PC-3 (cell line): ENCODE results near the gene RC3H2. TPM values are rescaled to one million over a fixed set of nuclear protein-coding genes. Genes with fewer than 3 reads are reported as not detected.
"Not testable (repeated sequence)": the region's sequence is repeated elsewhere in the genome, so short reads cannot be mapped to it uniquely, and the experiment has no call there.

Source experiments
- ATAC-seq: fragments of 200-7000 bp; cut with Tn5 transposase; 2 replicates; pipeline ENCODE4 v1.9.1; 2020; ENCODE audit warnings: mild to moderate bottlenecking, moderate library complexity
- BruUV-seq: library from RNA; stranded (reverse); fragments of 400-500 nt; replicated peaks from 2 replicates; lab custom pipeline; 2021; lab: Mats Ljungman, UMichigan
- CTCF ChIA-PET: fragments of 300-600 bp; sonication (Branson Sonifier 250); formaldehyde crosslinking; loops from one replicate; lab custom pipeline; 2022; ENCODE audit warnings: antibody characterized with exemption; lab: Charles Lee
- POLR2A ChIA-PET: fragments of 300-600 bp; sonication (Branson Sonifier 250); formaldehyde crosslinking; loops from one replicate; lab custom pipeline; 2022; ENCODE audit warnings: antibody characterized with exemption; ENCODE audit not compliant: unreplicated experiment; lab: Charles Lee
- DNase-seq: peaks from one replicate; pipeline ENCODE4 v3.0.0-alpha.2; 2015
- H2AFZ ChIP-seq: fragments of 300-600 bp; sonication (generic); 2 replicates; pipeline ENCODE4 v1.6.0; 2016; ENCODE audit warnings: antibody characterized with exemption, low read length
- H3F3A ChIP-seq: fragments of 300-600 bp; sonication (generic); one replicate; pipeline ENCODE4 v1.6.0; 2017; ENCODE audit warnings: antibody characterized with exemption, low read length, control low read depth, mild to moderate bottlenecking; ENCODE audit not compliant: unreplicated experiment
- H3K27ac ChIP-seq: fragments of 300-600 bp; sonication (generic); 2 replicates; pipeline ENCODE4 v1.5.1; 2016; ENCODE audit warnings: mild to moderate bottlenecking, low read length
- H3K27me3 ChIP-seq: fragments of 300-600 bp; sonication (generic); 2 replicates; pipeline ENCODE4 v1.6.1; 2016; ENCODE audit warnings: low read length, mixed read lengths
- H3K36me3 ChIP-seq: fragments of 300-600 bp; sonication (generic); 2 replicates; pipeline ENCODE4 v1.6.1; 2016; ENCODE audit warnings: low read depth, mixed run types, low read length, mixed read lengths
- H3K4me1 ChIP-seq: fragments of 300-600 bp; sonication (generic); 2 replicates; pipeline ENCODE4 v1.5.1; 2016; ENCODE audit warnings: low read length; ENCODE audit not compliant: insufficient read depth
- H3K4me2 ChIP-seq: fragments of 300-600 bp; sonication (generic); 2 replicates; pipeline ENCODE4 v1.6.0; 2016; ENCODE audit warnings: low read length
- H3K4me3 ChIP-seq: fragments of 300-600 bp; sonication (generic); 2 replicates; pipeline ENCODE4 v1.5.1; 2016; ENCODE audit warnings: mild to moderate bottlenecking, low read length, mixed read lengths
- H3K79me2 ChIP-seq: fragments of 300-600 bp; sonication (generic); 2 replicates; pipeline ENCODE4 v1.6.1; 2017; ENCODE audit warnings: low read length, mixed read lengths
- H3K9ac ChIP-seq: fragments of 300-600 bp; sonication (generic); 2 replicates; pipeline ENCODE4 v1.6.0; 2016; ENCODE audit warnings: mild to moderate bottlenecking, low read length
- H3K9me2 ChIP-seq: fragments of 300-600 bp; sonication (generic); replicated peaks from 2 replicates; pipeline ENCODE4 v1.6.1; 2016; ENCODE audit warnings: mixed run types, low read length, mixed read lengths
- H3K9me3 ChIP-seq: fragments of 300-600 bp; sonication (generic); 2 replicates; pipeline ENCODE4 v1.6.1; 2016; ENCODE audit warnings: low read length, mixed read lengths
- H4K20me1 ChIP-seq: fragments of 300-600 bp; sonication (generic); 2 replicates; pipeline ENCODE4 v1.6.1; 2016; ENCODE audit warnings: low read length, mixed read lengths
- CTCF ChIP-seq: fragments of 300-600 bp; sonication (generic); conservative IDR thresholded peaks from 2 replicates; pipeline ENCODE4 v1.5.1; 2017; ENCODE audit warnings: antibody characterized with exemption, low read depth, mild to moderate bottlenecking, low read length
- EZH2 ChIP-seq: fragments of 300-600 bp; sonication (generic); IDR thresholded peaks from one replicate; pipeline ENCODE4 v1.6.1; 2017; ENCODE audit warnings: antibody characterized with exemption, mild to moderate bottlenecking, low read length; ENCODE audit not compliant: unreplicated experiment
- EZH2phosphoT487 ChIP-seq: fragments of 300-600 bp; sonication (generic); IDR thresholded peaks from 2 replicates; pipeline ENCODE4 v1.6.1; 2018; ENCODE audit warnings: mild to moderate bottlenecking, antibody characterized with exemption, low read length, borderline replicate concordance
- intact Hi-C: fragments of 100-400 bp; cut with micrococcal nuclease; formaldehyde crosslinking; loops from 2 replicates; pipeline ENCODE4 v1.9.0; 2023
- total RNA-seq: library from RNA; depleted of rRNA; stranded (reverse); fragments of >200 nt; gene quantifications from 2 replicates; pipeline ENCODE4 v1.2.3, GENCODE V29; 2014

Gene RC3H2
- total RNA-seq, 1 experiment from 2014 or later = 23.0 TPM

- intact Hi-C loops = no loop called here
- Histone ChIP-seq H3K4me2 (no peak overlapping the region), H3K27me3 (no peaks in the 10 kb centered on the region), H3K4me3 (no peak overlapping the region), H3K79me2 (no peaks in the 10 kb centered on the region), H3K9ac (no peak overlapping the region), H2AFZ (no peak overlapping the region), H3K27ac (no peak overlapping the region), H3F3A (no peaks in the 10 kb centered on the region), H3K9me2 (no peaks in the 10 kb centered on the region), H3K36me3 (no peaks in the 10 kb centered on the region), H3K4me1 (no peaks in the 10 kb centered on the region), H3K9me3 (no peaks in the 10 kb centered on the region), H4K20me1 (no peaks in the 10 kb centered on the region)
- ChIA-PET CTCF (no interaction called here), POLR2A (interaction anchor here (0.7 kb wide), 1 partner anchor 863 kb away, joined by 3 read pairs; no protein-coding TSS in a partner anchor)
- TF ChIP-seq EZH2phosphoT487 (no peak), EZH2 (no peak), CTCF (no peak)
- ATAC-seq (no peak), DNase-seq (no peak)
- BruUV-seq = no TSS peak
Measured at GRCh38 chr9:122835313-122835731, 69.8 kb downstream of the RC3H2 start.

- Histone ChIP-seq H3K9ac (no peak overlapping the region), H3K36me3 (no peaks in the 10 kb centered on the region), H3K4me1 (peaks cover 4% of the 10 kb centered on the region), H3K9me3 (no peaks in the 10 kb centered on the region), H3F3A (no peaks in the 10 kb centered on the region), H3K79me2 (peaks cover 12% of the 10 kb centered on the region), H3K9me2 (no peaks in the 10 kb centered on the region), H4K20me1 (no peaks in the 10 kb centered on the region), H3K4me3 (no peak overlapping the region), H2AFZ (no peak overlapping the region), H3K27me3 (no peaks in the 10 kb centered on the region), H3K27ac (no peak overlapping the region), H3K4me2 (no peak overlapping the region)
- ATAC-seq = no peak
- BruUV-seq = no TSS peak
- DNase-seq = no peak
- ChIA-PET CTCF (no interaction called here), POLR2A (no interaction called here)
- no peak for TF ChIP-seq EZH2phosphoT487
- no peak for TF ChIP-seq CTCF
- no peak for TF ChIP-seq EZH2
- intact Hi-C loops = no loop called here
Measured at GRCh38 chr9:122832194-122832593, 73.0 kb downstream of the RC3H2 start.

GRCh38 chr9:122828965-122829284, 76.2 kb downstream of the RC3H2 start:
- ATAC-seq, POLR2A ChIA-PET, H3K27me3 ChIP-seq, H3K9me3 ChIP-seq, H3K9me2 ChIP-seq, DNase-seq, H4K20me1 ChIP-seq, intact Hi-C loops, BruUV-seq, H3K27ac ChIP-seq, H3F3A ChIP-seq, CTCF ChIA-PET: not testable (repeated sequence)
- H3K36me3 ChIP-seq = peaks cover 11% of the 10 kb centered on the region; the same call in 1 of the 2 replicates
- H3K4me3 ChIP-seq = peak overlapping the region; percentile 97
- peak overlapping the region; percentile 99 for H2AFZ ChIP-seq
- peak overlapping the region; percentile 95 for H3K4me2 ChIP-seq
- peaks cover 11% of the 10 kb centered on the region for H3K4me1 ChIP-seq
- peak overlapping the region; percentile 93 for H3K9ac ChIP-seq
- peaks cover 38% of the 10 kb centered on the region for H3K79me2 ChIP-seq
